Aorta (tissue), 5 donors: ENCODE data around the gene DCBLD2. TPM values are rescaled to one million over a fixed set of nuclear protein-coding genes. Genes with fewer than 3 reads are reported as not detected.

Source experiments
- ATAC-seq: fragments of 200-7000 bp; cut with Tn5 transposase; one replicate; pipeline ENCODE4 v1.9.1; 2022; ENCODE audit warnings: moderate library complexity; ENCODE audit not compliant: low FRiP score
- DNase-seq, 2 donors: peaks; one replicate each; pipeline ENCODE4 v3.0.0-alpha.2; 2020
- H3K27ac ChIP-seq, 2 donors: one replicate each; pipeline ENCODE4 v1.5.1; 2013; ENCODE audit warnings: low read length in 2 of 2, mild to moderate bottlenecking in 2 of 2, moderate library complexity in 2 of 2, control low read depth in 1 of 2, inconsistent platforms in 1 of 2, low read depth in 1 of 2
- H3K27me3 ChIP-seq, 2 donors: one replicate each; pipeline ENCODE4 v1.6.1; 2013; ENCODE audit warnings: control low read depth in 1 of 2, low read length in 1 of 2, mild to moderate bottlenecking in 1 of 2, moderate library complexity in 1 of 2; ENCODE audit not compliant: insufficient read depth in 2 of 2, control insufficient read depth in 1 of 2
- H3K36me3 ChIP-seq, 2 donors: one replicate each; pipeline ENCODE4 v1.6.1; 2013; ENCODE audit warnings: control low read depth in 1 of 2, low read length in 1 of 2, mild to moderate bottlenecking in 1 of 2; ENCODE audit not compliant: insufficient read depth in 2 of 2, control insufficient read depth in 1 of 2
- H3K4me1 ChIP-seq, 2 donors: one replicate each; pipeline ENCODE4 v1.6.1; 2013; ENCODE audit warnings: low read length in 2 of 2, control low read depth in 1 of 2, mild to moderate bottlenecking in 1 of 2, moderate library complexity in 1 of 2; ENCODE audit not compliant: insufficient read depth in 2 of 2, control insufficient read depth in 1 of 2
- H3K4me3 ChIP-seq, 2 donors: one replicate each; pipeline ENCODE4 v1.5.1; 2013; ENCODE audit warnings: low read length in 2 of 2, control low read depth in 1 of 2, mild to moderate bottlenecking in 1 of 2
- H3K9me3 ChIP-seq: one replicate; pipeline ENCODE4 v1.6.1; 2013; ENCODE audit warnings: mild to moderate bottlenecking, low read length; ENCODE audit not compliant: control insufficient read depth
- WGBS, 2 donors: extraction: QIAGEN DNeasy Blood & Tissue Kit; methylation state at CpG; one replicate each; pipeline ENCODE4 v1.1.7; 2013; 5-methylcytosine and 5-hydroxymethylcytosine counted together
- intact Hi-C, 2 donors: fragments of 100-400 bp; cut with DNase I; formaldehyde crosslinking; loops; one replicate each; pipeline versions ENCODE4 v1.14.2 to v1.15.0; 2022
- polyA plus RNA-seq, 2 donors: library from polyadenylated mRNA; stranded (reverse); fragments of 200-250 nt; gene quantifications; one replicate each; pipeline ENCODE4 v1.2.3, GENCODE V29; 2013
- total RNA-seq, 2 donors: library from RNA; stranded (reverse); fragmentation: NEBNext Ultra II Directional; extraction: Animal tissue kit (Norgen Biotek cat#: 25700); gene quantifications; one replicate each; pipeline ENCODE4 v1.2.1, GENCODE V29; 2021
- donor health status: healthy with polysubstance abuse.
- donor health status: Bipolar disorder and iron deficiency.
- donor health status: DM: no; HTN: no; CAD: no.
- donor health status: DM: no; HTN: no; CAD: no.
- donor health status: DM: yes; HTN: yes; CAD: no.

Gene DCBLD2
- total and polyA plus RNA-seq, 4 donors: 4.4 to 36.3 (median 20.7) TPM

DNA sequence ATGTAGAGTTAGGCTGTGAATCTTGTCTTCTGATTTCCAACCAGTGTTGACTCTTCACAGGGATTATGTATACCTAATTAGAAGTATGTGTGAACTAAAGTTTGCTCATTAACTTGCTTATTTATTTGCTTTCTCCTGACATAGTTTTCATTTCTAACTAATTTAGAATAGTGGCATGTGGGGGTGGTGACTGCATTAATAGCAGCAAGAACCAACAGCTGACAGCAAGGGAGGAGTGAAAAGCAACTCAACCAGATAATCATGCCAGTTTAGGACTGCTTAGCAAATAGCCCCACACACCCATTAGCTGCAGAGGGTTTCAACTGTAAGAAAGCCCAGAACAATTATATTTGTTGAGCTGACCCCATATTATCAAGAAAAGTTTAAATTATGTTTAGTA, 134.6 kb downstream of the DCBLD2 start:
- ATAC-seq (no peak), DNase-seq (no peak)

GRCh38 chr3:98765721-98766120, 135.8 kb downstream of the DCBLD2 start:
- 87 to 93% methylated on average over 4 of the region's 4 CpGs for WGBS, 2 donors
- intact Hi-C loops: no loop called here
- no peak for DNase-seq
- Histone ChIP-seq H3K4me1 (peaks cover 6% of the 10 kb centered on the region in 2 donors), H3K4me3 (no peak overlapping the region), H3K36me3 (no peaks in the 10 kb centered on the region), H3K9me3 (no peaks in the 10 kb centered on the region), H3K27me3 (no peaks in the 10 kb centered on the region), H3K27ac (no peak overlapping the region)
- ATAC-seq: no peak

More for the DNA sequence above, 134.6 kb downstream of the DCBLD2 start:
- H3K4me1 ChIP-seq: peaks cover 6% of the 10 kb centered on the region in 2 donors
- no peak overlapping the region for H3K27ac ChIP-seq
- H3K9me3 ChIP-seq: no peaks in the 10 kb centered on the region
- no peaks in the 10 kb centered on the region for H3K27me3 ChIP-seq
- H3K36me3 ChIP-seq: no peaks in the 10 kb centered on the region
- no peak overlapping the region for H3K4me3 ChIP-seq
- intact Hi-C loops: no loop called here

DNA sequence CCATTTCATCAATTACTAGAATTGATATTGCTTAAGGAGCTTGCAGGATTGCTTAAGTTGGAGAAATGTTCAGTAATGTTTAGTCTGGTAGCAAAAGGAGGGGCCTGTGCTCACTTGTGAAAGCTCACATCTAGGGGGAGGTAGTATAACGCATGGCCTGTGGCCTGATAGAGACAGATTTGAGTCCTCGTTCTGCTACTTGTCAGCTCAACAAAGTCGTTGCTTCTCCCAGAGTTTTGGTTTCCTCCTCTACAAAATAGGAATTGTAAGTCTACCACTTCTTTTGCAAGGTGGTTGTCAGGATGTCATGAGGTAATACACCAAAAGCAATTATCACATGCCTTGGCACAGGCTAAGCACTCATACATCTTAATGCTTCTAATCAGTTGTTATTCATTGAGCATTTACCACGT, 137.0 kb downstream of the DCBLD2 start:
- Histone ChIP-seq H3K4me1 (peaks cover 6% of the 10 kb centered on the region in 2 donors), H3K27me3 (no peaks in the 10 kb centered on the region), H3K4me3 (no peak overlapping the region), H3K9me3 (no peaks in the 10 kb centered on the region), H3K27ac (no peak overlapping the region), H3K36me3 (no peaks in the 10 kb centered on the region)
- ATAC-seq (peak; percentile 42), DNase-seq (no peak)
- intact Hi-C loops: no loop called here
- 55 to 66% methylated on average over 4 of the region's 4 CpGs for WGBS, 2 donors

- no peaks in the 10 kb centered on the region for H3K36me3 ChIP-seq
- WGBS, 2 donors: 57% methylated on average over 5 of the region's 5 CpGs
- H3K4me3 ChIP-seq: no peak overlapping the region
- intact Hi-C loops: no loop called here
- H3K9me3 ChIP-seq: no peaks in the 10 kb centered on the region
- H3K4me1 ChIP-seq: peaks cover 6% of the 10 kb centered on the region in 2 donors
- no peak overlapping the region for H3K27ac ChIP-seq
- no peak for ATAC-seq
- DNase-seq: no peak
- no peaks in the 10 kb centered on the region for H3K27me3 ChIP-seq
Measured at GRCh38 chr3:98763819-98764418, 137.6 kb downstream of the DCBLD2 start.

GRCh38 chr3:98763076-98763475, 138.4 kb downstream of the DCBLD2 start, which contains the start of gene ST3GAL6:
Gene ST3GAL6, plus strand, starts transcription at chr3:98763340. Its CDS starts 5,101 bp downstream, at chr3:98768441.
- H3K4me3 ChIP-seq: no peak within 1 kb of the TSS
- H3K4me1 ChIP-seq: peaks cover 6 to 8% of the 10 kb centered on the region in 2 donors
- 89% methylated on average over 1 of the region's 1 CpG for WGBS, 2 donors
- ATAC-seq (peak; percentile 55), DNase-seq (peak in 1 of 2 donors; percentile 63)
- H3K9me3 ChIP-seq: no peaks in the 10 kb centered on the region
- H3K27ac ChIP-seq: no peak within 1 kb of the TSS
- H3K36me3 ChIP-seq: no peaks in the 10 kb centered on the region
- intact Hi-C loops: no loop called here
- no peaks in the 10 kb centered on the region for H3K27me3 ChIP-seq

GRCh38 chr3:98761643-98762229, 139.8 kb downstream of the DCBLD2 start:
- peaks cover 6 to 8% of the 10 kb centered on the region in 2 donors for H3K4me1 ChIP-seq
- WGBS, 2 donors: 83 to 85% methylated on average over 2 of the region's 2 CpGs
- no peak for ATAC-seq
- no peaks in the 10 kb centered on the region for H3K27me3 ChIP-seq
- no peaks in the 10 kb centered on the region for H3K36me3 ChIP-seq
- H3K27ac ChIP-seq: no peak overlapping the region
- DNase-seq: no peak
- H3K4me3 ChIP-seq: no peak overlapping the region
- no peaks in the 10 kb centered on the region for H3K9me3 ChIP-seq
- intact Hi-C loops: no loop called here

GRCh38 chr3:98759629-98760028, 141.9 kb downstream of the DCBLD2 start:
- WGBS, 2 donors: 97% methylated on average over 2 of the region's 2 CpGs
- no peak overlapping the region for H3K27ac ChIP-seq
- no peak for ATAC-seq
- intact Hi-C loops: no loop called here
- no peak overlapping the region for H3K4me3 ChIP-seq
- no peaks in the 10 kb centered on the region for H3K36me3 ChIP-seq
- no peak for DNase-seq
- no peaks in the 10 kb centered on the region for H3K9me3 ChIP-seq
- H3K27me3 ChIP-seq: no peaks in the 10 kb centered on the region
- H3K4me1 ChIP-seq: peaks cover 6 to 10% of the 10 kb centered on the region in 2 donors

DNA sequence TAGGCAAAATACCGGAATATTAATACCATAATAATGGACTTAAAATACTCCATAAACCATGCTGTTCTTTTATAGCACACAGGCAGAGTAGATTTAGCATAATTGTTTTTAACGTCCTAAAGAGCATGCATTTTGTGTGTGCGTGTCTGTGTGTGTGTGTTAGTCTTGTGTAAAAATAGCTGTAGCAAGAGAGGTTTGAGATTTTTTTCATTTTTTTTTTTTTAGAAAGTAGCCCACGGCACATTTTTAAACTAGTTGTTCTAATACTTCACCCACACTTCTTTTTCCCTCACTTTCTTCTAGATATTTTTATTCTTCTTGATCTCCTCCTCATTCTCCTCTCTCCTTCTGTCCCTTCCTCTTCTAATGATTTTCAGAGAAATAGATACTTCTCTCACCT, 145.9 kb downstream of the DCBLD2 start:
- intact Hi-C loops: no loop called here
- 11 to 15% methylated on average over 4 of the region's 4 CpGs for WGBS, 2 donors
- Histone ChIP-seq H3K4me3 (no peak overlapping the region), H3K27me3 (no peaks in the 10 kb centered on the region), H3K9me3 (no peaks in the 10 kb centered on the region), H3K36me3 (no peaks in the 10 kb centered on the region), H3K4me1 (peaks cover 2 to 7% of the 10 kb centered on the region in 2 donors), H3K27ac (no peak overlapping the region)
- DNase-seq (no peak), ATAC-seq (no peak)

DNA sequence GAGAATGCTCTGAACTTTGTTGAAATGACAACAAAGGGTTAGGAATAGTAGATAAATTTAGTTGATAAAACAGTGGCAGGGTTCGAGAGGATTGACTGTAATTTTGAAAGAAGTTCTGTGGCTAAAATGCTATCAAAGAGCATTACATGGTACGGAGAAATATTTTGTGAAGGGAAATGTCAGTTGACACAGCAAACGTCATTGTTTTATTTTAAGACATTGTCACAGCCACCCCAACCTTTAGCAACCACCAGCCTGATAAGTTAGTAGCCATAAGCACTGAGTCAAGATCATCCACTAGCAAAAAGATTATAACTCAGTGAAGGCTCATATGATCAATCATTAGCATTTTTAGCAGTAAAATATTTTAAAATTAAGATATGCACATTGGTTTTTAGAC, 147.0 kb downstream of the DCBLD2 start:
- peaks cover 5 to 7% of the 10 kb centered on the region in 2 donors for H3K4me1 ChIP-seq
- no peak for ATAC-seq
- DNase-seq: no peak
- no peak overlapping the region for H3K27ac ChIP-seq
- H3K4me3 ChIP-seq: no peak overlapping the region
- intact Hi-C loops: no loop called here
- H3K36me3 ChIP-seq: no peaks in the 10 kb centered on the region
- WGBS, 2 donors: 4 to 7% methylated on average over 3 of the region's 3 CpGs
- H3K27me3 ChIP-seq: no peaks in the 10 kb centered on the region
- H3K9me3 ChIP-seq: no peaks in the 10 kb centered on the region
